ENCODE data around the gene MAML3. TPM values are rescaled to one million over a fixed set of nuclear protein-coding genes. Genes with fewer than 3 reads are reported as not detected.

Gene MAML3
- total RNA-seq, 2 donors from 2014 or later = 9.3 to 10.1 TPM

DNA sequence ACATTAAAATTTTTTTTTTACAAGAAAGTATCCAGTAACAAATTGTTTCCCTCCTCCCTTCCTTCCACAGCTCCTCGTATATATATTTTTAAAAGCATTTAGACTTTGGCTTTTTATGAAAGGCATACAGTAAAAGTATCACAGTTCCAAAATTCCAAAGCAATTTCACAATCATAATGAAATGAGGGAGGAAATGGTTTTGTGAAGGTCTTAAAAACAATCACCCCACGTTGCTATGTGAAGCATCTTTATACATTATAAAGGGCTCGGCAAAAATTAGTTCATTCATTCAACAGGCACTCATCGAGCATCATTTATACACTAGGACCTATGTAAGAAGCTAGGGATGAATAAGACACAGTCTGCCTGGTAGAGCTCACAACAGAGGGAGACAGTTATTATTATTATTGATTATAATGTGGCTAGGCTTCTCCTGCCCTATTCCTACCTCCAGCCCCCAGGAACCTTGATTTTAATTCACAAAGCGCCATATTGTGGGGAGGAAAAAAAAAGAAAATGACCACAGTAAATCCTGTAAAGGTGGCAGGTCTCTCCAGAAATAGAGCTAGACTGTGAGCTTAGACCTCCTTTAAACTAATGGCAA is 239.9 kb downstream of the MAML3 start:
- Histone ChIP-seq H3K4me1 (no peaks in the 10 kb centered on the region), H3K9me3 (no peaks in the 10 kb centered on the region), H3K36me3 (no peaks in the 10 kb centered on the region), H3K27ac (no peak overlapping the region), H3K9ac (ENCODE audit: low read depth in 2 of 2, low read length in 2 of 2) (no peak overlapping the region), H3K4me3 (no peak overlapping the region), H3K27me3 (no peaks in the 10 kb centered on the region)
- DNase-seq = no peak
- intact Hi-C loops (cut with DNase I) = no loop called here
- TF ChIP-seq, protein P1, sequence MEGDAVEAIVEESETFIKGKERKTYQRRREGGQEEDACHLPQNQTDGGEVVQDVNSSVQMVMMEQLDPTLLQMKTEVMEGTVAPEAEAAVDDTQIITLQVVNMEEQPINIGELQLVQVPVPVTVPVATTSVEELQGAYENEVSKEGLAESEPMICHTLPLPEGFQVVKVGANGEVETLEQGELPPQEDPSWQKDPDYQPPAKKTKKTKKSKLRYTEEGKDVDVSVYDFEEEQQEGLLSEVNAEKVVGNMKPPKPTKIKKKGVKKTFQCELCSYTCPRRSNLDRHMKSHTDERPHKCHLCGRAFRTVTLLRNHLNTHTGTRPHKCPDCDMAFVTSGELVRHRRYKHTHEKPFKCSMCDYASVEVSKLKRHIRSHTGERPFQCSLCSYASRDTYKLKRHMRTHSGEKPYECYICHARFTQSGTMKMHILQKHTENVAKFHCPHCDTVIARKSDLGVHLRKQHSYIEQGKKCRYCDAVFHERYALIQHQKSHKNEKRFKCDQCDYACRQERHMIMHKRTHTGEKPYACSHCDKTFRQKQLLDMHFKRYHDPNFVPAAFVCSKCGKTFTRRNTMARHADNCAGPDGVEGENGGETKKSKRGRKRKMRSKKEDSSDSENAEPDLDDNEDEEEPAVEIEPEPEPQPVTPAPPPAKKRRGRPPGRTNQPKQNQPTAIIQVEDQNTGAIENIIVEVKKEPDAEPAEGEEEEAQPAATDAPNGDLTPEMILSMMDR (IDR thresholded peaks at IDR 0.05) = no peak

DNA sequence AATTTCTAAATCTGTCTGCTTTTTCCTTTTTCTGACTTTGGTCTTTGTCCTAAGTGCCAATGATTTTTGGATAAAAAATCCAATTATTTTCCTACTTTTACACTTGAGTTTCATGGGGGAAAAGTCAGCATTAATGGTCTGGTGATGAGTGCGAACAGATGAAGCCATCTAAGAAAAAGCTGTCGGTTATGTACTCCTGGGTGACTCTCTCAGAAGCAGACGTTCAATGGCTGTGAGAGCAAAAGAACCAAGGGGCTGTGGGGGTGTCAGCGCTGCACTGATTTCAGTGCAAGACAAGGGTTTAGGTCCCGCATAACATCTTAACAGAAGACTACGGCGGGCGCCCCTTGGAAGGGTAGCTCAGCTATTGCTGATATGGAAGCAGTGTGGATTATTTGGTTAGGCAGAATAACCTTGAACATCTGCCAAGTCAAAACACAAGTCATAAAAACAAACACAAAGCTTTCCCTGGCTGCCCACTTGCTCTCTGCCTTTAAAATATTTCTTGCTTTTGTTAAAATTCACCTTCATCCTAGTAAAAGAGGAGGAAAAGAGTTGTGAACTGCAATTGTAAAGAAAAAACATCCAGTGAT is 240.5 kb downstream of the MAML3 start:
- Histone ChIP-seq H3K9me3 (no peaks in the 10 kb centered on the region), H3K4me1 (no peaks in the 10 kb centered on the region), H3K27me3 (no peaks in the 10 kb centered on the region), H3K27ac (no peak overlapping the region), H3K9ac (ENCODE audit: low read depth in 2 of 2, low read length in 2 of 2) (no peak overlapping the region), H3K4me3 (no peak overlapping the region), H3K36me3 (no peaks in the 10 kb centered on the region)
- TF ChIP-seq, protein P1 (IDR thresholded peaks at IDR 0.05) = no peak
- intact Hi-C loops (cut with DNase I) = no loop called here
- peak; percentile 37 for DNase-seq

DNA sequence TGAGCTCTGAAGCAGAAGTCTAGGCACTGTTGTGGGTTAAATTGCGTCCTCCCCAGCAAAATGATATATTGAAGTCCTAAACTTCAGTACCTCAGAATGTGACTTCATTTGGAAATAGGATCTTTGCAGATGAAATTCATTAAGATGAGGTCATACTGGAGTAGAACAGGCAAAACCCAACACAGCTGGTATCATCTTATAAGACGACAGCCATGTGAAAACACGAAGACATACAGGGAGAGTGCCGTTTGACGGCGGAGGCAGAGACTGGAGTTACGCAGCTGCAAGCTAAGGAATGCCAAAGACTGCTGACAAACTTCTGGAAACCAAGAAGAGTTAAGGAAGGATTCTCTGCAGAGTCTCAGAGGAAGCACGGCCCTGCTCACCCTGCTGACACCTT is 241.5 kb downstream of the MAML3 start:
- H3K4me3 ChIP-seq = no peak overlapping the region
- DNase-seq = no peak
- H3K27me3 ChIP-seq = no peaks in the 10 kb centered on the region
- no peaks in the 10 kb centered on the region for H3K36me3 ChIP-seq
- H3K27ac ChIP-seq = no peak overlapping the region
- no peak overlapping the region for H3K9ac ChIP-seq (ENCODE audit: low read depth in 2 of 2, low read length in 2 of 2)
- H3K9me3 ChIP-seq = no peaks in the 10 kb centered on the region
- intact Hi-C loops (cut with DNase I) = no loop called here
- TF ChIP-seq, protein P1 (IDR thresholded peaks at IDR 0.05) = no peak
- no peaks in the 10 kb centered on the region for H3K4me1 ChIP-seq

DNA sequence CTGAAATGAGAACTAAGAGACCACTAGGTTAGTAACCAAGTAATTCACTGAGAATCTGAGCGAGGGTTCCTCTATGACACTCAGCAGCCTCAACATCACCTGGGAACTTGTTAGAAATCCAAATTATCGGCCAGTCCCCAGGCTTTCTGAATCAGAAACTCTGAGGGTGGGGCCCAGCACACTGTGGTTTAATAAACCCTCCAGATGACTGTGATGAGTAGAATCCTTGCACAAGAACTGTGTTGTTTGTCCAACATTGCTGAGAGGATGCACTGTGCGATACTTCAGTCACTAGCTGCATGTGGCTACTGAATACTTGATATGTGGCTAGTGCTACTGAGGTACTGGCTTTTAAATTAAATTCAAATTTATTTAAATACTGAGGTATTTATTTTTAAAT is 243.9 kb downstream of the MAML3 start:
- no peak overlapping the region for H3K27ac ChIP-seq
- no peaks in the 10 kb centered on the region for H3K27me3 ChIP-seq
- H3K4me3 ChIP-seq = no peak overlapping the region
- no peaks in the 10 kb centered on the region for H3K36me3 ChIP-seq
- no peaks in the 10 kb centered on the region for H3K4me1 ChIP-seq
- DNase-seq = no peak
- intact Hi-C loops (cut with DNase I) = no loop called here
- no peaks in the 10 kb centered on the region for H3K9me3 ChIP-seq
- TF ChIP-seq, protein P1 (IDR thresholded peaks at IDR 0.05) = no peak
- H3K9ac ChIP-seq (ENCODE audit: low read depth in 2 of 2, low read length in 2 of 2) = no peak overlapping the region

DNA sequence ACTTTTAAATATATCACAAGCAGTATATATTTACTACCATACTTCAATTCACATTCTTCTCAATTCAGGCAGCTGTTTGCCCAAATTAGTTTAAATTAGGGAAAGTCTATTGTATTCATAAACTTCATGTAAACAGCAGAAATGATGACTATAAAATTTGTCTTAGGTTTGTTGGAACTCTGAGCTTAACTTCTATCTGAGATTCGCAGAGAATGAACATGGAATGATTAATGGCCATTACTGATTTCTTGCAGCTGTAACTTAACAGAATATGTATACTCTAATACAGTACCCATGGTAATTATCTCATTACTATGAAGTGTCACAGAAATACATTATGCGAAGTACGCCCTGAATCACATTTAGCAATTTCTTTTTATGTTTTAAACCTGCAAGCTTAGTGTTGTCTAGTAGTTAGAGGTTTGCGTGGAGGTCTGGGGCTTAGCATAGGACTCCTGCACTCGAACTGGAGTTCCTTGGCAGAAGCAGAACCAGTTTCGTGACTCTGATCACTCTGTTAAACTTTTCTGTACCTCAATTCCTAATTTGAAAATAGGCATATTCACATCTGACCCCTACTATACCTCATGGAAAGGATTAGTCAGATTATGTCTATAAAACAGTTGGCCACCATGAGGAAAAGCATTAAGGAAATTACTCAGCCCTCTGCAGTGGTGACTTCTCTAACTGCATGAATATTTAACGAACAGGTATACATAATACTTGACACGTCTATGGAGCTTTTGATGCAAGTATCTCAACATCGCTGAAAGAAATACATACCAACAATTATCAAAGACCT is 245.1 kb downstream of the MAML3 start:
- Histone ChIP-seq H3K27me3 (no peaks in the 10 kb centered on the region), H3K9me3 (no peaks in the 10 kb centered on the region), H3K4me1 (no peaks in the 10 kb centered on the region), H3K4me3 (no peak overlapping the region), H3K9ac (ENCODE audit: low read depth in 2 of 2, low read length in 2 of 2) (no peak overlapping the region), H3K27ac (no peak overlapping the region), H3K36me3 (no peaks in the 10 kb centered on the region)
- intact Hi-C loops (cut with DNase I) = no loop called here
- DNase-seq = no peak
- TF ChIP-seq, protein P1 (IDR thresholded peaks at IDR 0.05) = no peak
